HG02759 (cell line): ENCODE results near the gene ID2.

Source experiments
- ATAC-seq: cut with Tn5 transposase; IDR thresholded peaks from one replicate; pipeline ENCODE4 v1.9.1; 2021; ENCODE audit warnings: mild to moderate bottlenecking, moderate library complexity; ENCODE audit not compliant: unreplicated experiment

The ID2 gene

GRCh38 chr2:8682719-8683667 is 1.1 kb downstream of the ID2 start:
- no peak for ATAC-seq

- ATAC-seq, result no peak
Observed at GRCh38 chr2:8684540-8684877, 2.7 kb downstream of the ID2 start.

- peak; percentile 12 for ATAC-seq
Observed at GRCh38 chr2:8684878-8685696, 3.2 kb downstream of the ID2 start.

GRCh38 chr2:8685697-8686358 is 4.0 kb downstream of the ID2 start:
- ATAC-seq, result peak; percentile 46

GRCh38 chr2:8691859-8692437 is 10.1 kb downstream of the ID2 start:
- ATAC-seq, result no peak

- ATAC-seq, result no peak
Observed at GRCh38 chr2:8692783-8693156, 10.9 kb downstream of the ID2 start.

- ATAC-seq, result no peak
Observed at GRCh38 chr2:8693157-8693821, 11.4 kb downstream of the ID2 start.

- ATAC-seq, result no peak
Observed at GRCh38 chr2:8694737-8695136, 12.9 kb downstream of the ID2 start.

- no peak for ATAC-seq
Observed at GRCh38 chr2:8697190-8697589, 15.3 kb downstream of the ID2 start.

GRCh38 chr2:8699839-8700238 is 18.0 kb downstream of the ID2 start:
- no peak for ATAC-seq

- ATAC-seq, result no peak
Observed at GRCh38 chr2:8701681-8702379, 20.0 kb downstream of the ID2 start.

- ATAC-seq, result no peak
Observed at GRCh38 chr2:8704906-8705305, 23.1 kb downstream of the ID2 start.

GRCh38 chr2:8709611-8710010 is 27.8 kb downstream of the ID2 start:
- ATAC-seq, result no peak

- no peak for ATAC-seq
Observed at GRCh38 chr2:8710951-8711350, 29.1 kb downstream of the ID2 start.

GRCh38 chr2:8714283-8714682 is 32.4 kb downstream of the ID2 start:
- ATAC-seq, result no peak

GRCh38 chr2:8714971-8715370 is 33.1 kb downstream of the ID2 start:
- no peak for ATAC-seq

GRCh38 chr2:8719528-8719927 is 37.7 kb downstream of the ID2 start:
- no peak for ATAC-seq

- ATAC-seq, result no peak
Observed at GRCh38 chr2:8720741-8721140, 38.9 kb downstream of the ID2 start.

GRCh38 chr2:8721410-8721809 is 39.6 kb downstream of the ID2 start:
- no peak for ATAC-seq

GRCh38 chr2:8722986-8723385 is 41.1 kb downstream of the ID2 start:
- ATAC-seq, result no peak
